Stimulated activated CD4-positive, alpha-beta T cell treated with anti-CD3 and anti-CD28 coated beads, Interleukin-12 subunit alpha, Interleukin-12 subunit beta, amount 100 ng/mL, for 48 hours (primary cell): ENCODE data around the gene NFYC.

ENCODE experiments used
- DNase-seq, 3 donors: peaks; one replicate each; pipeline ENCODE4 v3.0.0-alpha.2; 2020; ENCODE audit warnings: low read depth in 2 of 3, low spot score in 1 of 3

Gene NFYC

DNA sequence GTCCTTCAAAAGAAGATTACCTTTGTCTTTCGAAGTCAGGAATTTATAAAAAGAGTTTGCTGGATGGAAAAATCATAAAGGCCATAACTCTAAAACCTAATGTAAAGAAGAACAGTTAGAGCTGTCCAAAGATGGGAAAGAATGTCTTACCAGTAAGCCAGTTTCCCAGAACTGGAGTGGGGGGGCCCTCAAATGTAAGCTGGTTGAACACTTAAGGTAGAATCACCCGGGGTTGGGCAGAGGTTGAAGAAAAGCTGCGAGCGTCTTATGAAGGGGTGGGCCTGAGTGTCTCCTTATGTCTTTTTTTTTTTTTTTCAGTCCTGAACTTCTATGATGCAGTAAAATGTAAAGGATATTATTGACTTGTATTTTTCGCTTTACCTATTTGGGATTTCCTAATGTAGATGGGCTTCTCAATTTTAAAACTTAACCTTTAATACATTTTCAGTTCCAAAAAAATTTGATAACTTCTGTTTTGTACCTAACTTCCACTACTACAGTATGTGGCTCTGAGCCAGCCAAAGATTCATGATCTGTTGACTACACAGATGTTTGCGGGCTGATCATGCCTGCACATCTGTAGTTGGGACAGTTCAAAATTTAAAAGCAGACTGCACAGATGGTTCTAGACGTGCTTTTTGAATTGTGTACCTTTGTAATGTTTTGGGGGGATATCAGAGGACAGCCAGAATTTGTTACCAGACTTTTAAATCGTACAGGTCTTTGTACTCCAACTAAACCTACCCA, 43.6 kb downstream of the NFYC start:
- DNase-seq: no peak

DNA sequence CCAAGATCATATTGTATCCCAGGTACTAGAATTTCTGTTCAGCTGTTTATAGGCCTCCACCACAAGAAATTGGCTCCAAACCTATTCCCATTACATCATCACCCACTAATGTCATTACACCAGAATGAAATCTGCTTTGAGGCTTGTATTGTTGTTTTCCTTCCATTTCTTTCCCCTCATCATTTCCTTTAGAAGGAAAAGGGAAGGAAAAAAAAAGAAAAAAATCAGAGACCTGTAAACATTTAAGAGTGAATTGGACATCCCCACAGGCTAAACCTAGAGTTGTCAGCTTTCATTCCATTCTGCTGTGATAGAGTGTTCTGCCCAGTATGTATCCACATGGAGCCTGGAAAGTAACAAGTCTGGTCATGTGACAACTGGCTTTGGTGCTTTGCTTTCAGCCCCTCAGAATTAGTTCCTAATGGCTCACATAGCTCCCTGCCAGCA, 44.6 kb downstream of the NFYC start:
- no peak for DNase-seq

GRCh38 chr1:40738831-40739230, 47.3 kb downstream of the NFYC start:
- DNase-seq: no peak

GRCh38 chr1:40739455-40740008, 48.0 kb downstream of the NFYC start:
- DNase-seq: no peak

DNA sequence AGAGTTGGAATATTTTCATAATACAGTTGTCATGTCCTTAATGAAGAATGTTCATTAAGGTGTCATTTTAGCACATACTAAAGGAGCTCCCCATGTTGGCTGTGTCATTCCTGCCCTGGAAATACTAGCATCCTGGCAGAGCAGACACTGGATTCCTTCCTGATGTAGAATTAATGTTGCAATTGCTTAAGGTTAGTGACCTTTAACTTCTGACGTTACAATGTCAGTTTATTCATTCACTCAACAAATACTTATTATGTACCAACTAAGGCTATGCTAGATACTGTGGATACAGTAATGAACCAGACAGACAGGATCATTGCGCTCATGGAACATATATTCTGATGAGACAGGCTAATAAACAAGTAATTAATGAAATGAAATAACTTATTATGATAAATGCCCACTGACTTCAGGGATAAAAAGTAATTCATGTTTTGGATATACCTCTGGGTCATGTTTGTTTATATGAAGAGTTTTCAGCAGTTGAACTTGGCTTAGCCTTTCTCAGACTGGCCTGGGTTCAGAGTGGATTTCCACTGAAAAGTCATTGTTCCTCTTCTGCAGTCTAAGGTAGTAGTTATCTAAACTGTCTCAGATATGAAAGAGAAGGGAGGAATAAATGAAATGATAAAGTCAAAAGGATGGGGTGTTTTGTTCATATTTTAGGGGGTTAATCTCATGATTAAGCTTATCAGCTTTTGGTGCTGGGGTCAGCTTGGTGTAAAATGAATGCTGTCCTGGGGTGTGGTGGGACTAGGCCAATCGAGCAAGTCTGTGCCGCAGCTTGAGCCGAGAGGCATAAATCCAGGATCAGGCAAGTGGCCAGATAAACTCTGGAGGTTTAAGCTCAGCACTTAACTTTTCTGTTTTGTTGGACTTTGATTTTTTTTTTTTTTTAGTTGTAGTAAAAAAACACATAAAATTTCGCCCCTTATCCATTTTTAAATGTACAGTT, 48.8 kb downstream of the NFYC start:
- DNase-seq: no peak

GRCh38 chr1:40740997-40741736, 49.7 kb downstream of the NFYC start:
- no peak for DNase-seq

DNA sequence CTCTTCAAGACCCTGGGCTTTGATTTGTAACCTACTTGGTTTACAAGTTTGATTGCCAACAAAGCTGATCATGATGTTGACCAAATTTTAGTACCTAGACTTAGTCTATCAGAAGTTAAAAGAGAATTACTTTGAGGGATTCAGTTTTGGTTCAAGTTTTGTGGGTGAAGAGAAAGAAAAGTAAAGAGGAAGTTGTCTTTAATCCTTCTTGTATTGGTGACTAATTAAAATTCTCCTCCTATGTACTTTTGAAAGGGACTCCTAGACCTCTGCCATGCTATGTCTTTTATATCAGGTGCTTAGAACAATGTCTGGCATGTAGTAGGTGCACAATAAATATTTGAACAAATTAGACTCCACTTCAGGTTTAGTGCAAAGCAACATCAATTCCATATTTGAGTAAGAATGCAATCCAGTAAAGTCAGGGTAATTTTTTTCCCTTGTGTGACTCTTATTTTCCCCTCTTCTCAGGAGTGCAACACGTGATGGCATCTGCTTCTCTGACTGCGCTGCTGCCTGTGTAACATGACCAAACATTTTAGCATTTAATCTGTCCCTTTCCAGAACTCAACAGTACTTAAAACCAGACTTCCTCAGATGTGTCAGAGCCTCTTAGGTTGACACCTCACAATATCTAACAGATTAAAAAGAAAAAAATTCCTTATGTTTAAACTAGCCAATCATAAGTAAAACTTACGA, 51.0 kb downstream of the NFYC start:
- DNase-seq: peak in 1 of 3 donors; percentile 15

GRCh38 chr1:40743452-40743851, 51.9 kb downstream of the NFYC start:
- no peak for DNase-seq

DNA sequence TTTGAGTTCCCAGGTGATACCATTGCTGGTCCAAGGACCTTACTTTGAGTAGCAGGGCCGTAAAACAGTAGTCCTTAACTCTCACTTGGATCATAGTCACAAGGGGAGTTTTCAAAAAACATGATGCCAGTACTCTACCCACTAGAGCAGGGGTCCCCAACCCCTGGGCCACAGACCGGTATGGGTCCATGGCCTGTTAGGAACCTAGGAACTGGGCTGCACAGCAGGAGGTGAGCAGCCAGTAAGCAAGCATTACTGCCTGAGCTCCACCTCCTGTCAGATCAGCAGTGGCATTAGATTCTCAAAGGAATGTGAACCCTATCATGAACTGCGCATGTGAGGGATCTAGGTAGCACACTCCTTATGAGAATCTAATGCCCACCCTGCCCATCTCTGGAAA, 52.4 kb downstream of the NFYC start:
- no peak for DNase-seq

DNA sequence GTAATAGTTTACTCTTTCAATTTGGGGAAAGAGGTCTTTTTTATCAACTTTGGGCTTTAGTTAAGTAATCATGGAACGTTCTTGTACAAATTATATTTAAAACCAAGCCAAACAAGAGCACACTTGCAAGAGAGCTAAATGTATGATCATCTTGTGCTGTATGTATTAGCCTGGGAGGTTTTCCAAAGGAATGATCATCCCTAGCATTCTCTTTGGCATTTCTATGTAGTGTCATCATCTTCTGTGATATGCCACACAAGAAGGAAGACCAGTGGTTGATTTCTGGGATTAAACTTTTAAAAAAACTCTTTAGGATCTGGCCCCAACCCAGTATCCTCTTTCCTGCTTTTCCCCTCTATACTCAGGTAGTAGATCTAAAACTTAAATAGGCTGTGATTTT, 53.7 kb downstream of the NFYC start:
- DNase-seq: no peak

- no peak for DNase-seq
Observed at GRCh38 chr1:40746344-40747090, 55.0 kb downstream of the NFYC start.

DNA sequence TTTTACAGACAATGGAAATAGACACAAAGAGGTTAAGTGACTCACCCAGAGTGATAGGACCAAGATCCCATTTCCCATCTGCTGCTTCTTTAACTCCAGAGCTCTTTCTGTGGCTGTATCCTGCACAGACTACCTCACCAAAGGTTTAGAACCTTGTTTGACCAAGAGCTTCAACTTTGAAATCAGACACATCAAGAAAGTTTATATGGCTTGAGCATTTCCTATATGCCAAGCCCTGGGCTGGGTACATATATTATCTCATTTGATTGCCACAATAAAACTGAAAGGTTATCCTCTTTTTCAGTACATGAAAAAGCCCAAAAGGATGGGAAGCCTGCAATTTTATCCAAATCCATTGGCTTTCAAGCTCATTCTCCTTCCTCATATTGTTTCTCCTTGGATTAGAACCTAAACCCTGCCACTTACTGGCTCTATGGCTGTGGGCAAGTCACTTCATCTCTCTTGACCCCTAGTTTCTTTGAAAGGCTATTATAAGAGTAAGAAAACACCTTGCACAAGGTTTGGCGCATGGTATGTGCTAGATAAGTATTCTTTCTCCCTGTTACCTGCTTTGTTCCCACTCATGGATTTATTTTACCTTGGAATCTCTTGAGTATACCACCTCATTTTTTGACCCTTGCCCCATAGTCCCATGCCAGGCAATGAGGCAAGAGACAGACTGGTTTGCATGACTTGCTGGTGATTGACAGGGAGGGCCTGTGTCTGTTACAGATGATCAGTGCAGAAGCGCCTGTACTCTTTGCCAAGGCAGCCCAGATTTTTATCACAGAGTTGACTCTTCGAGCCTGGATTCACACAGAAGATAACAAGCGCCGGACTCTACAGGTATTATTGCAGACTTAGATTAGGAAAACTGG, 57.6 kb downstream of the NFYC start:
- no peak for DNase-seq

GRCh38 chr1:40749817-40750216, 58.3 kb downstream of the NFYC start:
- DNase-seq: no peak

GRCh38 chr1:40750451-40750908, 59.0 kb downstream of the NFYC start:
- DNase-seq: no peak

DNA sequence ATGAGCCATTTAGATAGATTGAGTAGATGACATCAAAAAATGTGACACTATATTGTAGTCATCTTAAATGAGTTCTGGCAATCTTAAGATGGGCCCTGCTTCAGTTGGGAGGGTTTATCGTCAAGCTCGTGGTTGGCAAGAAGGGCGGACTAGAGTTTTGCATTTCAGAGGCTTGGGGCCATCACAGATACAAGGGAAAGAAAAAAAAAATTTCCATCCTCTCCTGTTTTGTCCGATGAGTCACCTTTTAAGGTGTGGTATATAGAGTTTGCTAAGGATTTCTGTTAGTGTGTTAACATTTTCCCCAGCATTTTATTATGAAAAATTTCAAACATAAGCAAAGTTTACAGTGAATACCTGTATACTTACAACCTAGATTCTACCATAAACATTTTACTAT, 60.3 kb downstream of the NFYC start:
- DNase-seq: no peak

GRCh38 chr1:40753142-40753882, 61.8 kb downstream of the NFYC start:
- DNase-seq: no peak

DNA sequence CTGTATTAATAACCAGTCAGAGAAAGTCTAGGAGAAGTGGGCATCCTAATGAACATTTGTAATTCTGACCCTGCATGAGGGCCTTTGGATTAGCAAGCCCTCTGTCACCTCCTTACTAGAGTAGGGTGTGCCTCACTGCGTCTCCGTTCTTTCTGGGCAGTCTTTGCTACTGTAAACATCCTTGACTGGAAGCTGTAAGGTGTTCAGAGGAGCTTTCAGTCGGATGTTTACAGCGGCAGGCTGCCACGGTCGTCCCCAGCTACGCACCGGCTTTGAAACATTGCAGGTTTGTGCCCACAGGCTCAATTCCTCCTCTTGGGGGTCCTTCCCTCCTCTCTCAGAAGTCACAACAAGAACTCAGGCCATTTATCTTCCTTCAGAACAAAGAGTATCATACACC, 62.7 kb downstream of the NFYC start:
- DNase-seq: no peak

GRCh38 chr1:40755067-40755466, 63.6 kb downstream of the NFYC start:
- no peak for DNase-seq
